ENCODE results near the gene SPINK6.

DNA sequence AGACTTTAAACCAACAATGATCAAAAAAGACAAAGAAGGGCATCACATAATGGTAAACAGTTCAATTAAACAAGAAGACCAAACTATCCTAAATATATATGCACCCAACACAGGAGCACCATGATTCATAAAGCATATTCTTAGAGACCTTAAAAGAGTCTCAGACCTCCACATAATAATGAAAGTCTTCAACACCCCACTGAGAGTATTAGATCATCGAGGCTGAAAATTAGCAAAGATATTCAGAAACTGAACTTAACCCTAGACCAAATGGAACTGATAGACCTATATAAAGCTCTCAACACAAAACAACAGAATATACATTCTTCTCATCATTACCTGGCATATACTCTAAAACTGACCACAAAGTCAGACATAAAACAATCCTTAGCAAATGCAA is 46.2 kb upstream of the SPINK6 start:
- TF ChIP-seq POLR2AphosphoS5 (IDR thresholded peaks at IDR 0.05) (no peak), POLR2A (IDR thresholded peaks at IDR 0.05) (no peak)
- TF ChIP-seq, protein P1, sequence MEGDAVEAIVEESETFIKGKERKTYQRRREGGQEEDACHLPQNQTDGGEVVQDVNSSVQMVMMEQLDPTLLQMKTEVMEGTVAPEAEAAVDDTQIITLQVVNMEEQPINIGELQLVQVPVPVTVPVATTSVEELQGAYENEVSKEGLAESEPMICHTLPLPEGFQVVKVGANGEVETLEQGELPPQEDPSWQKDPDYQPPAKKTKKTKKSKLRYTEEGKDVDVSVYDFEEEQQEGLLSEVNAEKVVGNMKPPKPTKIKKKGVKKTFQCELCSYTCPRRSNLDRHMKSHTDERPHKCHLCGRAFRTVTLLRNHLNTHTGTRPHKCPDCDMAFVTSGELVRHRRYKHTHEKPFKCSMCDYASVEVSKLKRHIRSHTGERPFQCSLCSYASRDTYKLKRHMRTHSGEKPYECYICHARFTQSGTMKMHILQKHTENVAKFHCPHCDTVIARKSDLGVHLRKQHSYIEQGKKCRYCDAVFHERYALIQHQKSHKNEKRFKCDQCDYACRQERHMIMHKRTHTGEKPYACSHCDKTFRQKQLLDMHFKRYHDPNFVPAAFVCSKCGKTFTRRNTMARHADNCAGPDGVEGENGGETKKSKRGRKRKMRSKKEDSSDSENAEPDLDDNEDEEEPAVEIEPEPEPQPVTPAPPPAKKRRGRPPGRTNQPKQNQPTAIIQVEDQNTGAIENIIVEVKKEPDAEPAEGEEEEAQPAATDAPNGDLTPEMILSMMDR (IDR thresholded peaks at IDR 0.05 in 8 of 11, conservative IDR thresholded peaks at IDR 0.05 in 3 of 11): no peak
